ENCODE measurements around the gene FCHSD2.

Gene FCHSD2

GRCh38 chr11:72939031-72939430 is 203.1 kb downstream of the FCHSD2 start:
- Histone ChIP-seq H3K36me3 (no peaks in the 10 kb centered on the region), H3K27me3 (no peaks in the 10 kb centered on the region), H3K9me3 (no peaks in the 10 kb centered on the region), H3K4me1 (no peaks in the 10 kb centered on the region), H3K4me3 (ENCODE audit: low read depth, low read length) (no peak overlapping the region)
- no peak for DNase-seq
- no peak for TF ChIP-seq CTCF (IDR thresholded peaks at IDR 0.05; ENCODE audit: low read depth, low read length)

- Histone ChIP-seq H3K4me1 (no peaks in the 10 kb centered on the region), H3K36me3 (no peaks in the 10 kb centered on the region), H3K9me3 (no peaks in the 10 kb centered on the region), H3K27me3 (no peaks in the 10 kb centered on the region), H3K4me3 (ENCODE audit: low read depth, low read length) (no peak overlapping the region)
- TF ChIP-seq CTCF (IDR thresholded peaks at IDR 0.05; ENCODE audit: low read depth, low read length) = no peak
- DNase-seq = no peak
These were observed 204.7 kb downstream of the FCHSD2 start for GRCh38 chr11:72937439-72937838.

- Histone ChIP-seq H3K4me1 (no peaks in the 10 kb centered on the region), H3K4me3 (ENCODE audit: low read depth, low read length) (no peak overlapping the region), H3K9me3 (no peaks in the 10 kb centered on the region), H3K36me3 (no peaks in the 10 kb centered on the region), H3K27me3 (no peaks in the 10 kb centered on the region)
- no peak for TF ChIP-seq CTCF (IDR thresholded peaks at IDR 0.05; ENCODE audit: low read depth, low read length)
- no peak for DNase-seq
These were observed 206.4 kb downstream of the FCHSD2 start for GRCh38 chr11:72935700-72936099.

- DNase-seq = no peak
- no peaks in the 10 kb centered on the region for H3K36me3 ChIP-seq
These were observed 210.0 kb downstream of the FCHSD2 start for GRCh38 chr11:72932132-72932570.

GRCh38 chr11:72930008-72930407 is 212.1 kb downstream of the FCHSD2 start:
- Histone ChIP-seq H3K4me1 (no peaks in the 10 kb centered on the region), H3K36me3 (no peaks in the 10 kb centered on the region), H3K4me3 (ENCODE audit: low read depth, low read length) (no peak overlapping the region), H3K9me3 (no peaks in the 10 kb centered on the region), H3K27me3 (no peaks in the 10 kb centered on the region)
- no peak for DNase-seq
- TF ChIP-seq CTCF (IDR thresholded peaks at IDR 0.05; ENCODE audit: low read depth, low read length) = no peak

More at GRCh38 chr11:72932132-72932570, 210.0 kb downstream of the FCHSD2 start:
- Histone ChIP-seq H3K27me3 (no peaks in the 10 kb centered on the region), H3K4me3 (ENCODE audit: low read depth, low read length) (no peak overlapping the region), H3K4me1 (no peaks in the 10 kb centered on the region), H3K9me3 (no peaks in the 10 kb centered on the region)
- no peak for TF ChIP-seq CTCF (IDR thresholded peaks at IDR 0.05; ENCODE audit: low read depth, low read length)

GRCh38 chr11:72929256-72929655 is 212.9 kb downstream of the FCHSD2 start:
- TF ChIP-seq CTCF (IDR thresholded peaks at IDR 0.05; ENCODE audit: low read depth, low read length) = no peak
- DNase-seq = no peak
- Histone ChIP-seq H3K9me3 (no peaks in the 10 kb centered on the region), H3K27me3 (no peaks in the 10 kb centered on the region), H3K36me3 (no peaks in the 10 kb centered on the region), H3K4me1 (no peaks in the 10 kb centered on the region), H3K4me3 (ENCODE audit: low read depth, low read length) (no peak overlapping the region)
